ES-I3 (cell line): ENCODE measurements around the gene KRTAP4-4.
"Not testable (repeated sequence)": the region's sequence is repeated elsewhere in the genome, so short reads cannot be mapped to it uniquely, and the experiment has no call there.

Experiments used
- H3K36me3 ChIP-seq: 2 replicates; pipeline ENCODE4 v1.6.1; 2013; ENCODE audit warnings: mild to moderate bottlenecking, low read length, control low read depth, moderate library complexity; ENCODE audit not compliant: insufficient read depth
- H3K4me1 ChIP-seq: 2 replicates; pipeline ENCODE4 v1.6.1; 2013; ENCODE audit warnings: mild to moderate bottlenecking, control low read depth, low read length; ENCODE audit not compliant: insufficient read depth
- H3K9ac ChIP-seq: 2 replicates; pipeline ENCODE4 v1.6.1; 2013; ENCODE audit warnings: low read depth, mild to moderate bottlenecking, low read length, moderate library complexity
- H3K9me3 ChIP-seq: 2 replicates; pipeline ENCODE4 v1.6.1; 2013; ENCODE audit warnings: mild to moderate bottlenecking, low read length, moderate library complexity; ENCODE audit not compliant: control insufficient read depth, insufficient read depth

Gene KRTAP4-4

DNA sequence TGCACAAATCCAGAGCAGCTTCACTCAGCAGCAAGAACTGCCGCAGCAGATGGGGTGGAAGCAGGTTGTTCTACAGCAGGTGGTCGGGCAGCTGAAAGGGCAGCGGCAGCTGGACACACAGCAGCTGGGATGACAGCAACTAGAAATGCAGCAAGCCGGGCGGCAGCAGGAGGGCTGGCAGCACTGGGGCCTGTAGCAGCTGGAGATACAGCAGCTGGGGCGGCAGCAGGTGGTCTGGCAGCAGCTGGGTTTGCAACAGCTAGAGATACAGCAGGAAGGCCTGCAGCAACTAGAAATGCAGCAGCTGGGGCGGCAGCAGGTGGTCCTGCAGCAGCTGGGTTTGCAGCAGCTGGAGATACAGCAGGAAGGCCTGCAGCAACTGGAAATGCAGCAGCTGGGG lies 7.0 kb upstream of the KRTAP4-4 start:
- H3K9ac ChIP-seq: no peak overlapping the region
- no peaks in the 10 kb centered on the region for H3K4me1 ChIP-seq
- no peaks in the 10 kb centered on the region for H3K9me3 ChIP-seq
- H3K36me3 ChIP-seq: no peaks in the 10 kb centered on the region

DNA sequence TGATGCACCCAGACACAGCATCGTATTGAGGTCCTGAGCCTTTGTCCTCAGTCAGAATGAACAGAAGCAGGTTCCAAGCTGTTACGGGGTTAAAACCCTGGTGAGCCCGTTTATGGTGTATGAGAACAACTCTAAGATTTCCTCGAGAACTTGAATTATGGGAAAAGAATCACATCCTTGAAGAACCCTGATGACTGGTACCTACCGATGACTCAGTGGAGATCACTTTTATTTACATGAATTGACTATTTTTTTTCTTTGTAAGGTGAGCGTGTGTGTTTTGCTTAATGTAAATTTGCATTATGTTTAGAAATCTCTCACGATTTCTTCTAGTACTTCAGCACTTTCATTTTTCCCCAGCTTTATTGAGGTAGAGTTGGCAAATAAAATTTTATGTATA lies 3.3 kb upstream of the KRTAP4-4 start:
- Histone ChIP-seq H3K9ac (no peak overlapping the region), H3K4me1 (no peaks in the 10 kb centered on the region), H3K36me3 (no peaks in the 10 kb centered on the region), H3K9me3 (no peaks in the 10 kb centered on the region)

DNA sequence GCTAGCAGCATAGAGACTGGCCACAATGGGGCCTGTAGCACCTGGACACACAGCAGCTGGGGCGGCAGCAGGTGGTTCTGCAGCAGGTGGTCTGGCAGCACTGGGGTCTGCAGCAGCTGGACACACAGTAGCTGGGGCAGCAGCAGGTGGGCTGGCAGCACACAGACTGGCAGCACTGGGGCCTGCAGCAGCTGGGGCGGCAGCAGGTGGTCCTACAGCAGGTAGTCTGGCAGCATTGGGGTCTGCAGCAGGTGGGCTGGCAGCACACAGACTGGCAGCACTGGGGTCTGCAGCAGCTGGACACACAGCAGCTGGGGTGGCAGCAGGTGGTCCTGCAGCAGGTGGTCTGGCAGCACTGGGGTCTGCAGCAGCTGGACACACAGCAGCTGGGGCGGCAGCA lies 358 bp downstream of the KRTAP4-4 start:
- H3K9ac ChIP-seq, H3K4me1 ChIP-seq, H3K9me3 ChIP-seq, H3K36me3 ChIP-seq: not testable (repeated sequence)

DNA sequence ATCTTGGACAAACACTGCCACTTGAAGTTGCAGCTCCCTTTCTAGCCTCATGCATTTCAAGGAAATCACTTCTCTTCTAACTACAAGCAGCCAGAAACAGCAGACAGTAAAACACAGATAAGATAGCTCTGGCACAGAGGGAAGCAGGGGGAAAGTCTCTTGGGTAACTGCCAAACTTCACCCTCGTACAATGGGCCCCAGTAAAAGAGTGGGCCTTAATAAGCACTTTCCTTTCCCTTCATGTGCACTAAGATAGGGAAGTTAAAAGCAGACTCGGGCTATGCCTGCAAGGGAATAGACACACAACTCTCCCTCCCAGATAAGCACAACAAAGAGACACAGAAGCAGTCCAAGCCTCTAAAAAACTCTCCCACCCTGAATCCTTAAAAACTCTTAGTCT lies 6.7 kb downstream of the KRTAP4-4 start:
- H3K9me3 ChIP-seq: no peaks in the 10 kb centered on the region

GRCh38 chr17:41151525-41151924 lies 9.0 kb downstream of the KRTAP4-4 start:
- no peaks in the 10 kb centered on the region for H3K36me3 ChIP-seq
- no peak overlapping the region for H3K9ac ChIP-seq
- H3K4me1 ChIP-seq: no peaks in the 10 kb centered on the region
- no peaks in the 10 kb centered on the region for H3K9me3 ChIP-seq

More for the DNA sequence above, 6.7 kb downstream of the KRTAP4-4 start:
- Histone ChIP-seq H3K4me1 (no peaks in the 10 kb centered on the region), H3K36me3 (no peaks in the 10 kb centered on the region), H3K9ac (no peak overlapping the region)

GRCh38 chr17:41150026-41150425 lies 10.5 kb downstream of the KRTAP4-4 start:
- Histone ChIP-seq H3K9ac (no peak overlapping the region), H3K36me3 (no peaks in the 10 kb centered on the region), H3K9me3 (no peaks in the 10 kb centered on the region), H3K4me1 (no peaks in the 10 kb centered on the region)

DNA sequence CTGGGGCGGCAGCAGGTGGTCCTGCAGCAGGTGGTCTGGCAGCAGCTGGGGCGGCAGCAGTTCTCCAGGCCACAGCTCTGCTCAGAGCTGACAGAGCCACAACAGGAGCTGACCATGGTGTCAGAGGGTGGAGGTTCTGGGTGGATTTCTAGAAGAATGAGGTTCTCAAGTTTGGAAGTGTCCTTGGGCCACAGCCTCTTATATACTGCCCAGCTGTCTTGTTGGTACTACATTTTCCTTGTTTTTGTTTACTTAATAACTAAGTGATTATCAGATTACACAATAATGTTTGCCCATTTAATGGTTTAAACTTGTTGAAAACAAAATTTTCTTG lies 10.9 kb downstream of the KRTAP4-4 start, which contains the start of gene KRTAP4-5:
Gene KRTAP4-5, minus strand, starts transcription at position 174 of the 334 bp plus-strand sequence. Its CDS starts 58 bp downstream, at position 116.
- no peaks in the 10 kb centered on the region for H3K4me1 ChIP-seq
- no peak within 1 kb of the TSS for H3K9ac ChIP-seq
- no peaks in the 10 kb centered on the region for H3K9me3 ChIP-seq
- H3K36me3 ChIP-seq: no peaks in the 10 kb centered on the region

DNA sequence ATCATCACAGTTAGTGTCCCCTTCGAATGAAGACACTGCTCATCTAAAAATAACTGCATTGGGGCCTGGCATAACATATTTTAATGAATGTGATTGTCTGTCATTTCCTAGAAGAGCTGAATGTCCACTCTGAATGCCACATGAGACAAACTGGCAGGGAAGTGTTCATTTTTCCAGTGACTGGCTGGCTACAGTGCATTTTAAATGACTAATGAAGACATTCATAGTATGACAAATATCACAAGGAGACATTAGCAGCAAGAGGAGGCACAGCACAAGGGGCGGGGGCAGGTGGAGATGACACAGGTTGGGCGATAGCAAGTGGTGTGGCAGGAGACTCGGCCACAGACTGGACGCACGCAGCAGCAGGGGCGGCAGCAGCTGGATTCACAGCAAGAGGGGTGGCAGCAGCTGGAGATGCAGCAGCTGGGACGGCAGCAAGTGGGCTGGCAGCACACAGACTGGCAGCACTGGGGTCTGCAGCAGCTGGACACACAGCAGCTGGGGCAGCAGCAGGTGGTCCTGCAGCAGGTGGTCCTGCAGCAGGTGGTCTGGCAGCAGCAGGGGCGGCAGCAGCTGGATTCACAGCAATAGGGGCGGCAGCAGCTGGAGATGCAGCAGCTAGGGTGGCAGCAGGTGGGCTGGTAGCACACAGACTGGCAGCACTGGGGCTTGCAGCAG lies 11.4 kb downstream of the KRTAP4-4 start:
- not testable (repeated sequence) for H3K36me3 ChIP-seq, H3K9me3 ChIP-seq, H3K4me1 ChIP-seq, H3K9ac ChIP-seq

GRCh38 chr17:41147531-41148204 lies 12.9 kb downstream of the KRTAP4-4 start:
- Histone ChIP-seq H3K36me3 (no peaks in the 10 kb centered on the region), H3K4me1 (no peaks in the 10 kb centered on the region), H3K9me3 (no peaks in the 10 kb centered on the region; the same call in 1 of the 2 replicates), H3K9ac (no peak overlapping the region)

DNA sequence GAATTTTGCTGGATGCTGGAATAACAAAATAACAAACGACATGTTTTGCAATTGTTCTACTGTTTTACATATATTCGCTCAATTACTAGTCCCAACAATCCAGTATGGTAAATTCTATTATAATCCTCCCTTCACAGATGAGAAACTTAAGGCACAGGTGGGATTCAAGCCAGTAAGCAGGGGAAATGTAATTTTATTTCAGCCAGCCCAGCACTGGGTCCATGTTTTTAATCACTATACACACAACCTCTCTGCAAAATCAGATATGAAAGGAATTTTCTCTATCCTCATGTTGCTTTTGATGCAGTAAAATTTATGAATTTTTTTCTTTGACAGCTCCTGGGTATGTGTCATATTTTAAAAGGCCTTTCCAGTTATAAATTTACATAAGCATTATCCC lies 15.3 kb downstream of the KRTAP4-4 start:
- H3K9ac ChIP-seq: no peak overlapping the region
- no peaks in the 10 kb centered on the region; the same call in 1 of the 2 replicates for H3K9me3 ChIP-seq
- no peaks in the 10 kb centered on the region for H3K36me3 ChIP-seq
- H3K4me1 ChIP-seq: no peaks in the 10 kb centered on the region

DNA sequence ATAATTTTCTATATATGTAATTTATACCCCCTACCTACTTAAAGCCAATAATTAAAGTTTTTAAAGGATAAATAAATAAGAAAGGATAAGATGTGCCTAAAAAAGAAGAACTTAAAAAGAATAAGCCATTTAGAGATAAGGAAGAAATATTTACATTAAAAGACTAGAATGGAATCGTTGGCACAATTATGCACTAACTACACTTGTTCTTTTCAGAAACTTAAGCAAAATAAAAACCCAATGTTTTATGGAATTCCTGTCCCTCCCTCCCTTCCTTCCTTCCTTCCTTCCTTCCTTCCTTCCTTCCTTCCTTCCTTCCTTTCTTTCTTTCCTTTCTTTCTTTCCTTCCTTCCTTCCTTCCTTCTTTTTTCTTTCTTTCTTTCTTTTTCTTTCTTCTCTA lies 15.7 kb downstream of the KRTAP4-4 start:
- Histone ChIP-seq H3K36me3 (no peaks in the 10 kb centered on the region), H3K9me3 (no peaks in the 10 kb centered on the region; the same call in 1 of the 2 replicates), H3K9ac (no peak overlapping the region), H3K4me1 (no peaks in the 10 kb centered on the region)

DNA sequence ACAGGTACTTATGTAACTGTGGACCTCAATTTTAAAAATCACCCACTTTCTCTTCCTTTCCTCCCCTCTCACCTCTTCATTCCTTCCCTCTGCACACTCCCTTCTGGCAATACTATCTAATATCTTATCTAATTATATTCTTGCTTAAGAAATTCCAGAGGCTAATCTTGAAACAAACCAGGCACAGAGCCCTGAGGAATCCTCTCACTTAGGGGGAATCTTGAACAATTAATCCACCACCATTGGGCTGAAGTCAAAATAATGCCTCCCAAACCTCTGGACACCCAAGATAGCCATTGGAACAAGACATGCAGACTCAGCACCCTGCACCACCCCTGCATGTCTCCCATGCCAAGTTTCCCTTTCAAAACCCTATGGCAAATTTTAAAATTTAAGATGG lies 19.2 kb downstream of the KRTAP4-4 start:
- Histone ChIP-seq H3K9ac (no peak overlapping the region), H3K36me3 (no peaks in the 10 kb centered on the region), H3K4me1 (no peaks in the 10 kb centered on the region), H3K9me3 (peaks cover 4% of the 10 kb centered on the region; the same call in 1 of the 2 replicates)

DNA sequence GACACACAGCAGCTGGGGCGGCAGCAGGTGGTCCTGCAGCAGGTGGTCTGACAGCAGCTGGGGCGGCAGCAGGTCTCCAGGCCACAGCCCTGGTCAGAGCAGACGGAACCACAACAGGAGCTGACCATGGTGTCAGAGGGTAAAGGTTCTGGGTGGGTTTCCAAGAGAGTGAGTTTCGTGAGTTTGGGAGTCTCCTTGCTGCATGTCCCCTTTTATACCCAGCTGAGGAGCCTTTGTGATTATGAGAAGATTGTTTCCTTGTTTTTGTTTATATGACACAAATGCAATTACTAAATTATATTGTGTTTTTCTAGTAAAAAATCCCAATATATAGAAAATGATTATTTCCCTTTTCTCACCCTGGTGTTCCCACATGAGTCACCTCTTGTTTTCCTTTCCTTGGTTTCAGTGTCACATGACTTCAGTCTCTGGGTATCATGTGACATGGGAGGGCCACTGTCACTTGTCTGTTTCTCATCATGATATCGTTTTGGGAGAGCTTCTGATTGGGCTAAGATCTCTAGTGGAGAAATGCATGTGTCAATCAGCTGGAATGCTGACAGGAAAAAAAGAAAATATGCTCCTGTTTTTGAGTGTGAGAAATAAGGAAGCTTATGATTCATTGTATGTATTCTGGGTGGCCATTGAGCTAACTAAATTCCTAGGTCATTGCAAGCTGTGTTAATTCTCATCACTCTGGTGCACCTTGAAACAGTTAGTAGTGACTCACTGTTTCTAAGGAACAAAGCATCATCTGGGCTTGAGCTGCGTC lies 20.0 kb downstream of the KRTAP4-4 start, which contains the start of gene KRTAP4-6:
Gene KRTAP4-6, minus strand, starts transcription at position 185 of the 772 bp plus-strand sequence. Its CDS starts 57 bp downstream, at position 128.
- Histone ChIP-seq H3K36me3 (no peaks in the 10 kb centered on the region), H3K9ac (no peak within 1 kb of the TSS), H3K4me1 (no peaks in the 10 kb centered on the region), H3K9me3 (peaks cover 4% of the 10 kb centered on the region; the same call in 1 of the 2 replicates)

- H3K36me3 ChIP-seq, H3K9me3 ChIP-seq, H3K9ac ChIP-seq, H3K4me1 ChIP-seq: not testable (repeated sequence)
These were observed 20.7 kb downstream of the KRTAP4-4 start for GRCh38 chr17:41139865-41140264.
